Measurements from ENCODE around the gene TEX11. TPM values are rescaled to one million over a fixed set of nuclear protein-coding genes. Genes with fewer than 3 reads are reported as not detected.
"Not testable (repeated sequence)": the region's sequence is repeated elsewhere in the genome, so short reads cannot be mapped to it uniquely, and the experiment has no call there.

Gene TEX11
- total RNA-seq, 4 donors from 2014 or later, result not detected

DNA sequence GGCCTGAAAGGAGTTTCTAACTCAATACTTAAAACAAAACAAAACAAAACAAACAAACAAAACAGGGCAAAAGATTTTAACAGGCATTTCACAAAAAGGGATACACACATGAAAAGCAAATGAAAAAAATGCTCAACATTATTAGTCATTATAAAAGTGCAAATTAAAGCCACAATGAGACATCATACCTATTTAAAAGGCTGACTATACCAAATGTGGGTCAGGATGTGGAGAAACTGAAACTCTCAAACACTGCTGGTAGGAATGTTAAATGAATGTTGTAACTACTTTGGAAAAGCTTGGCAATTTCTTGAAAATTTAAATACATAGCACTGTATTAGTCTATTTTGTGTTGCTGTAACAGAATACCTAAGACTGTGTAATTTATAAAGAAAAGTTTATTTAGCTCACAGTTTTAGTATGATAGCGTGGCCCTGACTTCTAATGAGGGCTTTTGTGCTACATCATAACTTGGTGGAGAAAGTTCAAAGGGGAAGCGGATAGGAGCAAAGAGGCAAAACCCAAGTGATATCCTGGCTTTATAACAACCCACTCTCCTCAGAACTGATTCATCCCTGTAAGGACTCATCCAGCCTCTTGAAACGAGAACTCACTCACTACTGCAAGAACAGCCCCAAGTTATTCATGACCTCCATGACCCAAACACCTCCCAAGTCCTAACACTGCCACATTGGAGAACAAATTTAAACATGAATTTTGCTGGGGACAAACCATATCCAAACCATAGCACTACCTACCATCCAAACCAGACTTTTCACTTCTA is 214.0 kb downstream of the TEX11 start:
- DNase-seq, result no peak
- H3K27me3 ChIP-seq, result no peaks in the 10 kb centered on the region
- no peaks in the 10 kb centered on the region for H3K36me3 ChIP-seq
- no peak overlapping the region for H3K4me3 ChIP-seq
- 66 to 69% methylated on average over 3 of the region's 3 CpGs for WGBS, 2 donors
- TF ChIP-seq, protein P1, sequence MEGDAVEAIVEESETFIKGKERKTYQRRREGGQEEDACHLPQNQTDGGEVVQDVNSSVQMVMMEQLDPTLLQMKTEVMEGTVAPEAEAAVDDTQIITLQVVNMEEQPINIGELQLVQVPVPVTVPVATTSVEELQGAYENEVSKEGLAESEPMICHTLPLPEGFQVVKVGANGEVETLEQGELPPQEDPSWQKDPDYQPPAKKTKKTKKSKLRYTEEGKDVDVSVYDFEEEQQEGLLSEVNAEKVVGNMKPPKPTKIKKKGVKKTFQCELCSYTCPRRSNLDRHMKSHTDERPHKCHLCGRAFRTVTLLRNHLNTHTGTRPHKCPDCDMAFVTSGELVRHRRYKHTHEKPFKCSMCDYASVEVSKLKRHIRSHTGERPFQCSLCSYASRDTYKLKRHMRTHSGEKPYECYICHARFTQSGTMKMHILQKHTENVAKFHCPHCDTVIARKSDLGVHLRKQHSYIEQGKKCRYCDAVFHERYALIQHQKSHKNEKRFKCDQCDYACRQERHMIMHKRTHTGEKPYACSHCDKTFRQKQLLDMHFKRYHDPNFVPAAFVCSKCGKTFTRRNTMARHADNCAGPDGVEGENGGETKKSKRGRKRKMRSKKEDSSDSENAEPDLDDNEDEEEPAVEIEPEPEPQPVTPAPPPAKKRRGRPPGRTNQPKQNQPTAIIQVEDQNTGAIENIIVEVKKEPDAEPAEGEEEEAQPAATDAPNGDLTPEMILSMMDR (IDR thresholded peaks at IDR 0.05), result no peak
- TF ChIP-seq POLR2A (IDR thresholded peaks at IDR 0.05), result no peak
- no peaks in the 10 kb centered on the region for H3K9me3 ChIP-seq
- H3K4me1 ChIP-seq, result no peaks in the 10 kb centered on the region
- intact Hi-C loops (cut with DNase I), result no loop called here
- H3K27ac ChIP-seq, result no peak overlapping the region

DNA sequence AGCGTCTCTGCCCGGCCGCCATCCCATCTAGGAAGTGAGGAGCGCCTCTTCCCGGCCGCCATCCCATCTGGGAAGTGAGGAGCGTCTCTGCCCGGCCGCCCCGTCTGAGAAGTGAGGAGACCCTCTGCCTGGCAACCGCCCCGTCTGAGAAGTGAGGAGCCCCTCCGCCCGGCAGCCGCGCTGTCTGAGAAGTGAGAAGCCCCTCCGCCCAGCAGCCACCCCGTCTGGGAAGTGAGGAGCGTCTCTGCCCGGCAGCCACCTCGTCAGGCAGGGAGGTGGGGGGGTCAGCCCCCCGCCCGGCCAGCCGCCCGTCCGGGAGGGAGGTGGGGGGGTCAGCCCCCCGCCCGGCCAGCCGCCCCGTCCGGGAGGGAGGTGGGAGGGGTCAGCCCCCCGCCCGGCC is 229.1 kb downstream of the TEX11 start:
- H3K9me3 ChIP-seq, result not testable (repeated sequence)

DNA sequence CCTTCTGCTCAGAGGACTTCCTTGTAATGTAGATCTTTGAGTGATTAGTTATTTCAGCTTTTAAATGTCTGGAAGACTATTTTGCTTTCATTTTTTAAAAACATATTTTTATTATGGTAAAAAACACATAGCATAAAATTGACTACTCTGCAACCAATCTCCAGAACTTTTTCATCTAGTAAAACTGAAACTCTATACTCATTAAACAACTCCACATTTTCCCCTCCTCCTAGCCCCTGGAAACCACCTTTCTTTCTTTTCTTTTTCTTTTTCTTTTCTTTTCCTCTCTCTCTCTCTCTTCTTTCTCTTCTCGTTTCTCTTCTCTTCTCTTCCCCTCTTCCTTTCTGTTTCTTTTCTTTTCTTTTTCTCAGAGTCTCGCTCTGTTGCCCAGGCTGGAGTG is 233.2 kb downstream of the TEX11 start:
- no peak for DNase-seq
- Histone ChIP-seq H3K27ac (no peak overlapping the region), H3K9me3 (no peaks in the 10 kb centered on the region), H3K27me3 (no peaks in the 10 kb centered on the region), H3K4me1 (no peaks in the 10 kb centered on the region), H3K36me3 (no peaks in the 10 kb centered on the region), H3K4me3 (no peak overlapping the region)
- intact Hi-C loops (cut with DNase I), result no loop called here
- TF ChIP-seq, protein P1 (IDR thresholded peaks at IDR 0.05), result no peak
- TF ChIP-seq POLR2A (IDR thresholded peaks at IDR 0.05), result no peak
- 54 to 60% methylated on average over 2 of the region's 2 CpGs for WGBS, 2 donors

More for the DNA sequence above, 229.1 kb downstream of the TEX11 start:
- H3K27me3 ChIP-seq; H3K4me3 ChIP-seq; H3K27ac ChIP-seq; H3K4me1 ChIP-seq; DNase-seq; intact Hi-C loops (cut with DNase I); H3K36me3 ChIP-seq: not testable (repeated sequence)
- no CpG with 5 or more reads among the region's 33 CpGs for WGBS, 2 donors

DNA sequence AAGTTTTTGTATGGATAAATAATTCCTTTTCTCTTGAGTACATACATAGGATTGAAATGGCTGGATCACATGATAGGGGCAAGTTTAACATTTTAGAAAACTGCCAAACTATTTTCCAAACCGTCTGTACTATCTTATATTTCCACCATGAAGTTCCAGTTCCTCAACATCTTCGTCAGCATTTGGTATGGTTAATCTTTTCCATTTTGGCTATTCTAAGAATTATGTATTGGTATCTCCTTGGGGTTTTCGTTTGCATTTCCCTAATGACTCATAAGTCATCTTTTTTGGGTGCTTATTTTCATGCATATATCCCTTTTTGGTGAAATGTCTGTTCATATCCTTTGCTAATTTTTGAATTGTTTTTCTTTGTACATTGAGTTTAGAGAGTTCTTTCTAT is 236.2 kb downstream of the TEX11 start:
- H3K9me3 ChIP-seq, result no peaks in the 10 kb centered on the region
- intact Hi-C loops (cut with DNase I), result no loop called here
- H3K27ac ChIP-seq, result no peak overlapping the region
- WGBS, 2 donors, result 36 to 46% methylated on average over 3 of the region's 3 CpGs
- H3K36me3 ChIP-seq, result no peaks in the 10 kb centered on the region
- no peak for DNase-seq
- H3K4me3 ChIP-seq, result no peak overlapping the region
- TF ChIP-seq POLR2A (IDR thresholded peaks at IDR 0.05), result no peak
- TF ChIP-seq, protein P1 (IDR thresholded peaks at IDR 0.05), result no peak
- H3K4me1 ChIP-seq, result no peaks in the 10 kb centered on the region
- H3K27me3 ChIP-seq, result no peaks in the 10 kb centered on the region

DNA sequence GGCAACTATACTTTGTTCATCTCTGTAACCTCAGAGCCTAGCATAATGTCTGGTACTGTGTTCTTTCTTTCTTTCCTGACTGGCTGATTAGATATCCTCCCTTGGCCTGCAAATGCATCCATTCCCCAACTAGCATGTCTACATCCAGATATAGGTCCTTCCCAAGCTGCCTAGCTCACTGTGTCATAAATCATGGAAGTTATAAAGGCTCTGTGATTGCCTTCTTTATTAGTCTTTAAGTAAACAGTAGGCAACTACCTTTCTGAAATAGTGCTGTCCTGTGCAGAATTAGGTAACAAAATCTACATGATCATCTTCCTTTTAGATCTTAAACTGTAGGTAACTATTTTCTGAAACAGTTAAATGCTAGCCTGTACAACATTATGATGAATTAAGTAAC is 239.4 kb downstream of the TEX11 start:
- Histone ChIP-seq H3K9me3 (no peaks in the 10 kb centered on the region), H3K27me3 (no peaks in the 10 kb centered on the region), H3K4me1 (no peaks in the 10 kb centered on the region), H3K4me3 (no peak overlapping the region), H3K27ac (no peak overlapping the region), H3K36me3 (no peaks in the 10 kb centered on the region)
- no peak for DNase-seq
- intact Hi-C loops (cut with DNase I), result no loop called here
- no peak for TF ChIP-seq POLR2A (IDR thresholded peaks at IDR 0.05)
- TF ChIP-seq, protein P1 (IDR thresholded peaks at IDR 0.05), result no peak

DNA sequence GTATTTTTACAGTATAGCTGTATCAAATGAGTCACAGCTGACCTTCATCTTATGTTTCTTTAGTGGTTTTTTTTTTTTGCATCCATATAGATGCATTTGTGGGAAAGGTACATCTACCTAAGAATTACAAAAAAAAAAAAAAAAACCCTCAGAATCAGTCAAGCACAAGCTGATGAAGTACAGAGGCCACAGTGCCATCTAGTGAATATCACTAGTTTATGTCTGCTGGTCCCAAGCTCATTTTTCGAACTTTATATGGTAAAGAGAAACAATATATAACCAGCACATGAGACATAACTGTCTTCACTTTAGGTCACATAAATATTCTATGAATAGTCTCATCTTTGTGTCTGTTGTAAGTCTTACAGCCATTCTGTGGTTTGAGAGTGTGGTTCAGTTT is 243.8 kb downstream of the TEX11 start:
- TF ChIP-seq POLR2A (IDR thresholded peaks at IDR 0.05), result no peak
- TF ChIP-seq, protein P1 (IDR thresholded peaks at IDR 0.05), result peak in 1 of 6 experiments; percentile 26
- intact Hi-C loops (cut with DNase I), result no loop called here
- no peak for DNase-seq
- Histone ChIP-seq H3K27ac (no peak overlapping the region), H3K36me3 (no peaks in the 10 kb centered on the region), H3K27me3 (no peaks in the 10 kb centered on the region), H3K9me3 (no peaks in the 10 kb centered on the region), H3K4me3 (no peak overlapping the region), H3K4me1 (no peaks in the 10 kb centered on the region)
- WGBS, 2 donors, result 9 to 17% methylated on average over 1 of the region's 1 CpG

DNA sequence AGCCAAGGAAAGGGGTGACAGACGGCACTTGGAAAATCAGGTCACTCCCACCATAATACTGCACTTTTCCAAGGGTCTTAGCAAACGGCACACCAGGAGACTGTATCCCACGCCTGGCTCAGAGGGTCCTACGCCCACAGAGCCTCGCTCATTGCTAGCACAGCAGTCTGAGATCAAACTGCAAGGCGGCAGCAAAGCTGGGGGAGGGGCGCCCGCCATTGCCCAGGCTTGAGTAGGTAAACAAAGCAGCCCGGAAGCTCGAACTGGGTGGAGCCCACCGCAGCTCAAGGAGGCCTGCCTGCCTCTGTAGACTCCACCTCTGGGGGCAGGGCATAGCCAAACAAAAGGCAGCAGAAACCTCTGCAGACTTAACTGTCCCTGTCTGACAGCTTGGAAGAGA is 247.4 kb downstream of the TEX11 start:
- H3K9me3 ChIP-seq; H3K4me1 ChIP-seq; H3K27ac ChIP-seq; H3K36me3 ChIP-seq; H3K27me3 ChIP-seq; intact Hi-C loops (cut with DNase I); H3K4me3 ChIP-seq; DNase-seq: not testable (repeated sequence)
- no CpG with 5 or more reads among the region's 11 CpGs for WGBS, 2 donors

DNA sequence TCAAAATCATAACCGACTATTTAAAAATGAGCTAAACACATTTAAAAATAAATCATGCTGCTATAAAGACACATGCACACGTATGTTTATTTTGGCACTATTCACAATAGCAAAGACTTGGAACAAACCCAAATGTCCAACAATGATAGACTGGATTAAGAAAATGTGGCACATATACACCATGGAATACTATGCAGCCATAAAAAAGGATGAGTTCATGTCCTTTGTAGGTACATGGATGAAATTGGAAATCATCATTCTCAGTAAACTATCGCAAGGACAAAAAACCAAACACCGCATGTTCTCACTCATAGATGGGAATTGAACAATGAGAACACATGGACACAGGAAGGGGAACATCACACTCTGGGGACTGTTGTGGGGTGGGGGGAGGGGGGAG is 251.0 kb downstream of the TEX11 start:
- DNase-seq; H3K27me3 ChIP-seq; intact Hi-C loops (cut with DNase I); H3K4me1 ChIP-seq; H3K36me3 ChIP-seq; H3K4me3 ChIP-seq; H3K9me3 ChIP-seq; H3K27ac ChIP-seq: not testable (repeated sequence)
- 54 to 59% methylated on average over 4 of the region's 4 CpGs for WGBS, 2 donors

All from esophagus squamous epithelium (tissue), 5 donors.